Right lobe of liver (tissue), 6 donors: Measurements from ENCODE around the gene SLC2A1. TPM values are rescaled to one million over a fixed set of nuclear protein-coding genes. Genes with fewer than 3 reads are reported as not detected.

Experiments used
- ATAC-seq, 4 donors: fragments of 200-7000 bp; cut with Tn5 transposase; one replicate each; pipeline ENCODE4 v1.9.1; 2020; ENCODE audit warnings: mild to moderate bottlenecking in 4 of 4, moderate library complexity in 4 of 4
- DNase-seq, 3 donors: peaks; one replicate each; pipeline ENCODE4 v3.0.0-alpha.2; 2020
- H3K27ac ChIP-seq, 3 donors: fragments of 200-600 bp; one replicate each; pipeline ENCODE4 v1.8.0; 2022
- H3K27me3 ChIP-seq, 2 donors: fragments of 200-600 bp; one replicate each; pipeline ENCODE4 v1.8.0; 2022
- H3K36me3 ChIP-seq, 4 donors: fragments of 200-600 bp; sonication (generic) in 1 of 4; one replicate each; pipeline versions ENCODE4 v1.5.1 to v1.8.0; 2017 to 2022; ENCODE audit warnings: control low read depth in 1 of 4
- H3K4me1 ChIP-seq, 4 donors: fragments of 200-600 bp; sonication (generic) in 1 of 4; one replicate each; pipeline versions ENCODE4 v1.5.1 to v1.8.0; 2017 to 2022; ENCODE audit warnings: control low read depth in 1 of 4
- H3K4me3 ChIP-seq, 3 donors: fragments of 200-600 bp; one replicate each; pipeline ENCODE4 v1.8.0; 2022
- H3K9me3 ChIP-seq, 4 donors: fragments of 200-600 bp; sonication (generic) in 1 of 4; one replicate each; pipeline versions ENCODE4 v1.5.1 to v1.8.0; 2017 to 2022; ENCODE audit warnings: control low read depth in 1 of 4
- POLR2A ChIP-seq: fragments of 450-650 bp; IDR thresholded peaks from one replicate; pipeline ENCODE4 v1.6.1; 2017; ENCODE audit warnings: antibody characterized with exemption, mild to moderate bottlenecking
- WGBS: methylation state at CpG from one replicate; pipeline ENCODE4 v1.1.6; 2018; ENCODE audit warnings: low coverage, low lambda C conversion rate; ENCODE audit not compliant: insufficient coverage; ENCODE audit errors: missing lambda C conversion rate; 5-methylcytosine and 5-hydroxymethylcytosine counted together
- intact Hi-C, 2 donors: fragments of 100-400 bp; cut with DNase I; formaldehyde crosslinking; loops; one replicate each; pipeline versions ENCODE4 v1.11.2 to v1.14.1; 2022
- total RNA-seq, 6 experiments: library from RNA; depleted of rRNA in 2 of 6; stranded (reverse); fragments of >200 nt in 2 of 6; fragmentation: NEBNext Ultra II Directional in 3 of 6; extraction: Animal tissue kit (Norgen Biotek cat#: 25700) in 3 of 6; gene quantifications; one replicate each; pipeline versions ENCODE4 v1.1.0 to v1.2.4, GENCODE V29; 2016 to 2023
- TF ChIP-seq, protein P1 (sequence below), 4 donors: fragments of 200-600 bp in 3 of 4; fragments of 450-650 bp in 1 of 4; IDR thresholded peaks; one replicate each; pipeline versions ENCODE4 v1.5.1 to v1.8.0; 2016 to 2022; ENCODE audit warnings: antibody characterized with exemption in 4 of 4, mild to moderate bottlenecking in 2 of 4
- donor health status: DM: no; HTN: yes; CAD: no.
- donor health status: DM: no; HTN: no; CAD: no.
- donor health status: DM: no; HTN: no; CAD: no.
- donor health status: DM: no; HTN: yes; CAD: no.
- donor health status: DM: no; HTN: yes; CAD: no.

The SLC2A1 gene
- total RNA-seq, 6 experiments from 2014 or later = 0.74 to 34.3 (median 5.8) TPM

DNA sequence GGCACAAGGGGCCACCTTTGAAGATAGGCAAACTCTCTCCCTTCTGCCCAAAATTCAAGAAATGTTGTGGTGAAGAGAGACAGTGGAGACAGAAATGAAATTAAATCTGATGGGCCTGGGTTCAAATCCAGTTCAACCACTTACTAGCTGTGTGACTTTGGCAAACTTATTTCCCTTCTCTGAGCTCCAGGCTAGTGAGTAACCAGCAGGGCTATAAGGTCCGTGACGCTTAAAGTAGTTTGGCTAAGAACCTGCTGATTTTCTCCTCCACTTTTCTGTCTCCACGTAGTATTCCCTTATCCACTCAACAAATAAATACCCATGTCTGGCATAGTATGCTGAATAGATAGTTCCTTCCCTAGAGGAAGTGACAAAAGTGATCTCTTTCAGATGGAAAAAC is 1.9 kb downstream of the SLC2A1 start:
- no peaks in the 10 kb centered on the region for H3K27me3 ChIP-seq
- ATAC-seq (no peak), DNase-seq (no peak)
- no peak overlapping the region for H3K27ac ChIP-seq
- 30% methylated on average over 3 of the region's 3 CpGs for WGBS
- H3K4me1 ChIP-seq = peaks cover 0 to 14% (median 0%) of the 10 kb centered on the region in 4 donors
- H3K9me3 ChIP-seq = no peaks in the 10 kb centered on the region
- intact Hi-C loops = no loop called here
- TF ChIP-seq, protein P1, sequence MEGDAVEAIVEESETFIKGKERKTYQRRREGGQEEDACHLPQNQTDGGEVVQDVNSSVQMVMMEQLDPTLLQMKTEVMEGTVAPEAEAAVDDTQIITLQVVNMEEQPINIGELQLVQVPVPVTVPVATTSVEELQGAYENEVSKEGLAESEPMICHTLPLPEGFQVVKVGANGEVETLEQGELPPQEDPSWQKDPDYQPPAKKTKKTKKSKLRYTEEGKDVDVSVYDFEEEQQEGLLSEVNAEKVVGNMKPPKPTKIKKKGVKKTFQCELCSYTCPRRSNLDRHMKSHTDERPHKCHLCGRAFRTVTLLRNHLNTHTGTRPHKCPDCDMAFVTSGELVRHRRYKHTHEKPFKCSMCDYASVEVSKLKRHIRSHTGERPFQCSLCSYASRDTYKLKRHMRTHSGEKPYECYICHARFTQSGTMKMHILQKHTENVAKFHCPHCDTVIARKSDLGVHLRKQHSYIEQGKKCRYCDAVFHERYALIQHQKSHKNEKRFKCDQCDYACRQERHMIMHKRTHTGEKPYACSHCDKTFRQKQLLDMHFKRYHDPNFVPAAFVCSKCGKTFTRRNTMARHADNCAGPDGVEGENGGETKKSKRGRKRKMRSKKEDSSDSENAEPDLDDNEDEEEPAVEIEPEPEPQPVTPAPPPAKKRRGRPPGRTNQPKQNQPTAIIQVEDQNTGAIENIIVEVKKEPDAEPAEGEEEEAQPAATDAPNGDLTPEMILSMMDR (IDR thresholded peaks at IDR 0.05) = no peak
- no peak for TF ChIP-seq POLR2A
- H3K36me3 ChIP-seq = no peaks in the 10 kb centered on the region
- peak overlapping the region in 1 of 3 donors; percentile 81 for H3K4me3 ChIP-seq

DNA sequence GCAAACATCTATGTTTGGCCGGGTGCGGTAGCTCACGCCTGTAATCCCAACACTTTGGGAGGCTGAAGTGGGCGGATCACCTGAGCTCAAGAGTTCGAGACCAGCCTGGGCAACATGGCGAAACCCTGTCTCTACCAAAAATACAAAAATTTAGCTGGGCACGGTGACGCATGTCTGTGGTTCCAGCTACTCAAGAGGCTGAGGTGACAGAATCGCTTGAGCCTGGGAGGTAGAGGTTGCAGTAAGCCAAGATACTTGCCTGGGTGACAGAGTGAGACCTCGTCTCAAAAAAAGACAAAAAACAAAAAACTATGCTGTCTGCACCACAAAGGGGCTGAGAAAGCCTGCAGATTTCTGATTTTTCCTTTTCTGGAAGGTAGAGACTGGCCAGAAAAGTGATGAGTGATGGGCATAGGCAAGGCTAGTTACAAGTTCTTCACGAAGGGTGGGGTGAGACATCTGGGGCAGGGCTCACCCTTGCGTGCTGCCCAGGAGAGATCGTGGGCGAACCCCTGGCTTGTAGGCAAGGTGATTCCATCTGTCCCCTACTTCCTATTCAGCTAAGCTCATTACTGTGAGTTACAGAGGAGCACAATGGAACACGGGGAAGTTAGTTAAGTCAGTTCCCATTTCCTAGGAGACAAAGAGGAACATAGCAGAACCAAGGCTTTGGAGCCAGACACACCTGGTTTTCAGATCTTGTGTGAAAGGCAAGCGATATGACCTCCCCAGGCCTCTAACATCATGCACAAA is 3.2 kb downstream of the SLC2A1 start:
- DNase-seq (no peak), ATAC-seq (no peak)
- H3K36me3 ChIP-seq = no peaks in the 10 kb centered on the region
- no peaks in the 10 kb centered on the region for H3K27me3 ChIP-seq
- peaks cover 0 to 14% (median 0%) of the 10 kb centered on the region in 4 donors for H3K4me1 ChIP-seq
- no peaks in the 10 kb centered on the region for H3K9me3 ChIP-seq
- 78% methylated on average over 11 of the region's 16 CpGs for WGBS
- TF ChIP-seq POLR2A = no peak
- TF ChIP-seq, protein P1 (IDR thresholded peaks at IDR 0.05) = no peak
- H3K4me3 ChIP-seq = no peak overlapping the region
- H3K27ac ChIP-seq = no peak overlapping the region
- intact Hi-C loops = no loop called here

DNA sequence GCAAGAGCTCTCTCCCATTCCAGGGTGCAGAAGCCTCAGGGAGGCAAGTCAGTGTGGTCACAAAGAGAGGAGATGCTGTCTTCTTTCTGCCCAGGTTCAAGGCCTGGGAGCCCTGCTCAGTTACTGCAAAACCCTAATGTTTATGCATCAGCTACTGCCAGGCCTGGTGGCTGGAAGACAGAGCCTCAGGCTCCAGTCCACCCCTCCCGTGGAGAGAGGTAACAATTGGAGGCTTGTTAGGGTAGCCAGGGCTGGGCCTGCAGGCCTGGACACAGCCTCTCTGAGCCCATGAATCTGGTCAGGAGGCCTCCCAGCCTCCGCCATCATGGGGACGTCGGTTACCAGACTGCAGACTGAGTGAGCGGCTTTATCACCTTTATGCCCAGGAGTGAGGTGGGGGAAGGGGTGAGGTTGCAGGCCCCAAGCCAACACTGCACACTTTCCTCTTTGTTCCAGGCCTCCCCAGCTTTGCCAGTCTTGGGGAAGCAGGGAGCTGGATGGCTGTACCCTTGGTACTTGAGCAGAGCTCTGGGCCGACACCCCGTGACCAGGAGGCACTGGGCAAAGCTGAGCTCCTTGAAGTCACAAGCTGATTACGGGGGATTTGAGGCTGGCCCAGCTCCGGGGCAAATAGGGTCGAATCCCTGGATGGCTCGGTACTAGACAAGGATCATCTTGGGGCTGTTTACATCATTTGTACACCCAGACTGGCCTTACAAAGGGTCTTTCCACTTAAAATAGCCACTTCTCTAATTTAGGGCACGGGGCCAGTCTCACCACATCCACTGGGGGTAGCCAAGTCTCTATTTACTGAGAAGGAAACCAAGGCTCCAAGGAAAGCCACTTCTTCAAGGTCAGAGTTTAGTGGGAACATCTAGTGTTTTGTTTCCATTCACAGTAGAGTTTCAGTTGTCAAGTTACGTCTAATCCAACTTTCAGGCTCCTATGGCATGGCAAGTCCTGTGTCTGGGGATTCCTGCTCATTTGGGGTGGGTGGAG is 5.2 kb downstream of the SLC2A1 start:
- ATAC-seq (no peak), DNase-seq (no peak)
- peaks cover 0 to 26% (median 0%) of the 10 kb centered on the region in 4 donors for H3K4me1 ChIP-seq
- intact Hi-C loops = no loop called here
- 90% methylated on average over 2 of the region's 13 CpGs for WGBS
- no peak overlapping the region for H3K4me3 ChIP-seq
- H3K27me3 ChIP-seq = no peaks in the 10 kb centered on the region
- no peak overlapping the region for H3K27ac ChIP-seq
- no peaks in the 10 kb centered on the region for H3K36me3 ChIP-seq
- TF ChIP-seq, protein P1 (IDR thresholded peaks at IDR 0.05) = no peak
- no peak for TF ChIP-seq POLR2A
- no peaks in the 10 kb centered on the region for H3K9me3 ChIP-seq

DNA sequence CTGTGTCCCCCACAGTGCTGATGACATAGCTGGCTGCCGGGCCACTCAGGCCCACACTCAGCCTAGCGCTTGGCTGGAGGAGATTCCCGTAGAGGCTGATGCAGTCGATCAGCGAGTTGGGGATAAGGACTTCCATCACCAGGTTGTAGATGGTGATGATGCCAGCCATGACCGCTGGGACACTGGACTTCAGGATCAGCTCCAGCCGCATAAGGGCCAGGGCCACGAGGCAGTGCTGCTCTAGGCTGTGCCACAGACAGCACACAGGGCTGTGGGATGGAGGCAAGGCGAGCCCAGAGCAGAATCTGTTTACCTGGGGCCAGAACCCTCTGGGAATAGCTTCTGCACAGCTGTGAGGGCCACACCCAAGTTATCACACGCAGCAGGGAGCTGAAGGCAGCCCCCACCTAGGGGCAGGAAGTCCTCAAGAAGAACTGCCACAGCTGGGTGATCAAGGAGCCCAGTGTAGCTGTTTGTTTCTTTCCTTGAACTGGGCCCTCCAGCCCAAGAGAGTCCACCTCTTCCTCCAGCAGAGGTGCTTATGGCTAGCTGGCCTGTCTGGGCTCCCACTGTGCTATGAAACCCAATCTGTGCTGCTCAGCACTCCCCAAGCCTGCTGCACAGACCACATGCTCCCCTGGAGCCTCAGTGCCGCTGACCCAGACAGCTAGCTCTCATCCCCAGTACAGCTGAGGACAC is 6.2 kb downstream of the SLC2A1 start:
- DNase-seq (no peak), ATAC-seq (no peak)
- Histone ChIP-seq H3K4me1 (peaks cover 0 to 32% (median 0%) of the 10 kb centered on the region in 4 donors), H3K36me3 (no peaks in the 10 kb centered on the region), H3K9me3 (no peaks in the 10 kb centered on the region), H3K27me3 (no peaks in the 10 kb centered on the region), H3K27ac (no peak overlapping the region), H3K4me3 (no peak overlapping the region)
- TF ChIP-seq POLR2A = no peak
- TF ChIP-seq, protein P1 (IDR thresholded peaks at IDR 0.05) = no peak
- 78% methylated on average over 2 of the region's 11 CpGs for WGBS
- intact Hi-C loops = no loop called here
